ENCODE data around the gene ARL6IP5.

Gene ARL6IP5

DNA sequence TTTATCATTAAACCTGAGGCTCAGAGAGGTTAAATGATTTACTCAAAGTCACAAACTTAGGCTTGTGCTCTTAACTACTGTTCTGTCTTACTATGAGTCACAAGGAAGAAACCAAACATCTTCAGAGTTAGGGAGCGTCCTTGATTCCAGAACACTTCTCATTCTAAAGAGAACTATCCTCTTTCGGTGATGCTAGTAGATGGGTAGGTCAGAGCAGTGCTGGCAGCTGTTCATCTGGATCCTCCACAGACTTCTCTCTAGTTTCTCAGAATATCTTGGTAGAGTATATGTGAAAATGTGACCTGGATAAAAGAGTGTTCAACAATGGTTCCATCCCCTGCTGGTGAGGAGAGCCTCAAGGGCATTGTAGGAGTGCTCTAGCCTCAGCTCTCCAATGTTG is 3.3 kb downstream of the ARL6IP5 start:
- ATAC-seq = no peak
- TF ChIP-seq TCF4 (CRISPR knock-in tag; IDR thresholded peaks at IDR 0.05; ENCODE audit: borderline replicate concordance) = no peak
- no peak for TF ChIP-seq ZFP3 (CRISPR knock-in tag; IDR thresholded peaks at IDR 0.05)
- no peak for TF ChIP-seq CSDC2 (CRISPR knock-in tag; IDR thresholded peaks at IDR 0.05)
- TF ChIP-seq SNAI2 (CRISPR knock-in tag; IDR thresholded peaks at IDR 0.05) = no peak
- TF ChIP-seq ARNTL (CRISPR knock-in tag; IDR thresholded peaks at IDR 0.05; ENCODE audit: borderline replicate concordance, low read depth) = no peak
- TF ChIP-seq ZNF8 (CRISPR knock-in tag; IDR thresholded peaks at IDR 0.05) = no peak
- no peak for TF ChIP-seq CSRNP3 (CRISPR knock-in tag; IDR thresholded peaks at IDR 0.05)
- no peak for TF ChIP-seq PATZ1 (CRISPR knock-in tag; IDR thresholded peaks at IDR 0.05; ENCODE audit: borderline replicate concordance)
- no peak for TF ChIP-seq CREB5 (CRISPR knock-in tag; IDR thresholded peaks at IDR 0.05; ENCODE audit: low read depth)
- no peak for TF ChIP-seq RARB (CRISPR knock-in tag; IDR thresholded peaks at IDR 0.05)
- TF ChIP-seq ZNF70 (CRISPR knock-in tag; IDR thresholded peaks at IDR 0.05) = no peak
- no peak for TF ChIP-seq ZC3H10 (CRISPR knock-in tag; IDR thresholded peaks at IDR 0.05)
- no peak for TF ChIP-seq ZNF565 (CRISPR knock-in tag; conservative IDR thresholded peaks at IDR 0.05; ENCODE audit: low read depth)
- TF ChIP-seq ESRRG (CRISPR knock-in tag; IDR thresholded peaks at IDR 0.05) = no peak
- no peak for TF ChIP-seq GLIS3 (CRISPR knock-in tag; IDR thresholded peaks at IDR 0.05)
- no peak for TF ChIP-seq OSR1 (CRISPR knock-in tag; IDR thresholded peaks at IDR 0.05)

- ATAC-seq = no peak
- TF ChIP-seq ZFP30 (CRISPR knock-in tag; IDR thresholded peaks at IDR 0.05) (no peak), PATZ1 (CRISPR knock-in tag; IDR thresholded peaks at IDR 0.05; ENCODE audit: borderline replicate concordance) (no peak), TOX (CRISPR knock-in tag; IDR thresholded peaks at IDR 0.05; ENCODE audit: borderline replicate concordance) (no peak), ZNF8 (CRISPR knock-in tag; IDR thresholded peaks at IDR 0.05) (no peak), RARB (CRISPR knock-in tag; IDR thresholded peaks at IDR 0.05) (no peak), TSHZ2 (CRISPR knock-in tag; IDR thresholded peaks at IDR 0.05) (no peak), OSR1 (CRISPR knock-in tag; IDR thresholded peaks at IDR 0.05) (no peak)
- TF ChIP-seq, protein P1, sequence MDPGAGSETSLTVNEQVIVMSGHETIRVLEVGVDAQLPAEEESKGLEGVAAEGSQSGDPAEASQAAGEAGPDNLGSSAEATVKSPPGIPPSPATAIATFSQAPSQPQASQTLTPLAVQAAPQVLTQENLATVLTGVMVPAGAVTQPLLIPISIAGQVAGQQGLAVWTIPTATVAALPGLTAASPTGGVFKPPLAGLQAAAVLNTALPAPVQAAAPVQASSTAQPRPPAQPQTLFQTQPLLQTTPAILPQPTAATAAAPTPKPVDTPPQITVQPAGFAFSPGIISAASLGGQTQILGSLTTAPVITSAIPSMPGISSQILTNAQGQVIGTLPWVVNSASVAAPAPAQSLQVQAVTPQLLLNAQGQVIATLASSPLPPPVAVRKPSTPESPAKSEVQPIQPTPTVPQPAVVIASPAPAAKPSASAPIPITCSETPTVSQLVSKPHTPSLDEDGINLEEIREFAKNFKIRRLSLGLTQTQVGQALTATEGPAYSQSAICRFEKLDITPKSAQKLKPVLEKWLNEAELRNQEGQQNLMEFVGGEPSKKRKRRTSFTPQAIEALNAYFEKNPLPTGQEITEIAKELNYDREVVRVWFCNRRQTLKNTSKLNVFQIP (CRISPR knock-in tag; IDR thresholded peaks at IDR 0.05; ENCODE audit: borderline replicate concordance, low read depth) = no peak
These were observed 5.3 kb downstream of the ARL6IP5 start for GRCh38 chr3:69090021-69090420.

All from SK-N-SH treated with all-trans-retinoic acid at 6 μM for 48 hours (cell line).